H1 (cell line): Measurements from ENCODE around the gene PDGFA. TPM values are rescaled to one million over a fixed set of nuclear protein-coding genes. Genes with fewer than 3 reads are reported as not detected.

Source experiments
- CTCF ChIA-PET: fragments of 300-600 bp; sonication (Branson Sonifier 250); formaldehyde crosslinking; loops from one replicate; lab custom pipeline; 2021; ENCODE audit not compliant: partially characterized antibody; lab: Charles Lee
- POLR2A ChIA-PET: fragments of 300-600 bp; sonication (Branson Sonifier 250); formaldehyde crosslinking; loops from one replicate; lab custom pipeline; 2021; ENCODE audit warnings: inconsistent platforms; ENCODE audit not compliant: partially characterized antibody; lab: Charles Lee
- DNase-seq, 2 experiments: peaks; one replicate each; pipeline versions ENCODE4 v3.0.0 to v3.0.0-alpha.2; 2010 to 2022; ENCODE audit warnings: low spot score in 2 of 2, low read depth in 1 of 2, mixed read lengths in 1 of 2
- FAIRE-seq: peaks from 2 replicates; lab custom pipeline; 2011; peaks lifted over from hg19 to GRCh38; lab: Jason Lieb, UNC
- H2AFZ ChIP-seq: 2 replicates; pipeline ENCODE4 v1.8.1; 2012; ENCODE audit warnings: low read length, inconsistent platforms
- H2AK5ac ChIP-seq: 2 replicates; pipeline ENCODE4 v1.6.1; 2013; ENCODE audit warnings: low read depth, low read length
- H2BK120ac ChIP-seq: replicated peaks from 2 replicates; pipeline ENCODE3; 2013; ENCODE audit warnings: low read depth, low read length, inconsistent platforms
- H2BK12ac ChIP-seq: 2 replicates; pipeline ENCODE4 v1.6.1; 2013; ENCODE audit warnings: low read depth, low read length
- H2BK15ac ChIP-seq: 2 replicates; pipeline ENCODE4 v1.6.1; 2013; ENCODE audit warnings: low read length
- H2BK20ac ChIP-seq: 2 replicates; pipeline ENCODE4 v1.6.1; 2013; ENCODE audit warnings: low read length
- H2BK5ac ChIP-seq: 2 replicates; pipeline ENCODE4 v1.6.1; 2013; ENCODE audit warnings: low read depth, low read length
- H3K14ac ChIP-seq: 2 replicates; pipeline ENCODE4 v1.6.1; 2013; ENCODE audit warnings: inconsistent platforms; ENCODE audit not compliant: insufficient read length
- H3K18ac ChIP-seq: 2 replicates; pipeline ENCODE4 v1.6.1; 2013; ENCODE audit warnings: low read length; ENCODE audit errors: extremely low read depth
- H3K23ac ChIP-seq: 2 replicates; pipeline ENCODE4 v1.6.1; 2013; ENCODE audit warnings: inconsistent platforms; ENCODE audit not compliant: insufficient read length
- H3K23me2 ChIP-seq: 2 replicates; pipeline ENCODE4 v1.6.1; 2013; ENCODE audit warnings: low read depth, low read length
- H3K27ac ChIP-seq: 2 replicates; pipeline ENCODE4 v1.6.1; 2011; ENCODE audit warnings: low read depth, low read length, inconsistent platforms
- H3K27me3 ChIP-seq, 4 experiments: replicated peaks in 1 of 4; 1 replicate in 1 of 4; 2 replicates in 3 of 4; pipeline versions ENCODE4 v1.6.1 to v1.8.1; 2011 to 2013; ENCODE audit warnings: low read length in 3 of 4, mild to moderate bottlenecking in 3 of 4, inconsistent platforms in 2 of 4, mixed read lengths in 2 of 4, moderate library complexity in 1 of 4; ENCODE audit not compliant: control insufficient read depth in 3 of 4, insufficient read depth in 3 of 4; ENCODE audit errors: extremely low read depth in 1 of 4
- H3K36me3 ChIP-seq, 4 experiments: 2 replicates each; pipeline versions ENCODE4 v1.6.1 to v1.8.1; 2011 to 2013; ENCODE audit warnings: mild to moderate bottlenecking in 4 of 4, low read length in 3 of 4, moderate library complexity in 2 of 4, control low read depth in 1 of 4, inconsistent platforms in 1 of 4; ENCODE audit not compliant: insufficient read depth in 4 of 4, control insufficient read depth in 2 of 4
- H3K4ac ChIP-seq: replicated peaks from 2 replicates; pipeline ENCODE3; 2013; ENCODE audit warnings: low read length, low read depth, mixed read lengths, inconsistent platforms; ENCODE audit not compliant: insufficient read length
- H3K4me1 ChIP-seq, 4 experiments: replicated peaks in 1 of 4; 1 replicate in 1 of 4; 2 replicates in 3 of 4; pipeline versions ENCODE4 v1.6.1 to v1.8.1; 2011 to 2013; ENCODE audit warnings: low read length in 3 of 4, inconsistent platforms in 2 of 4, mixed read lengths in 1 of 4; ENCODE audit not compliant: insufficient read depth in 4 of 4, control insufficient read depth in 3 of 4
- H3K4me2 ChIP-seq, 2 experiments: 2 replicates each; pipeline versions ENCODE4 v1.6.1 to v1.8.1; 2011 to 2013; ENCODE audit warnings: low read depth in 2 of 2, low read length in 2 of 2, control low read depth in 1 of 2, inconsistent platforms in 1 of 2, mild to moderate bottlenecking in 1 of 2; ENCODE audit not compliant: insufficient read depth in 1 of 2
- H3K4me3 ChIP-seq, 4 experiments: fragments of 200-600, 300-600 bp in 1 of 4; sonication (generic), shearing (Covaris generic), sonication (Bioruptor Twin) in 1 of 4; 2 replicates each; pipeline versions ENCODE4 v1.5.1 to v1.8.1; 2011 to 2016; ENCODE audit warnings: low read length in 4 of 4, low read depth in 3 of 4, control low read depth in 2 of 4, inconsistent platforms in 2 of 4, mild to moderate bottlenecking in 2 of 4, mixed read lengths in 1 of 4, moderate library complexity in 1 of 4; ENCODE audit not compliant: insufficient read depth in 2 of 4; ENCODE audit errors: extremely low read depth in 1 of 4
- H3K56ac ChIP-seq: replicated peaks from 2 replicates; pipeline ENCODE3; 2013; ENCODE audit warnings: low read depth, mild to moderate bottlenecking, mixed read lengths, low read length, inconsistent platforms; ENCODE audit not compliant: insufficient read length
- H3K79me1 ChIP-seq: 2 replicates; pipeline ENCODE4 v1.6.1; 2013; ENCODE audit warnings: low read depth, low read length, control low read depth
- H3K79me2 ChIP-seq, 2 experiments: 2 replicates each; pipeline versions ENCODE4 v1.6.1 to v1.8.1; 2012 to 2013; ENCODE audit warnings: low read length in 2 of 2, mild to moderate bottlenecking in 2 of 2, inconsistent platforms in 1 of 2; ENCODE audit not compliant: insufficient read depth in 2 of 2, control insufficient read depth in 1 of 2
- H3K9ac ChIP-seq, 4 experiments: replicated peaks in 1 of 4; 1 replicate in 1 of 4; 2 replicates in 3 of 4; pipeline versions ENCODE4 v1.6.1 to v1.8.1; 2011 to 2013; ENCODE audit warnings: low read depth in 3 of 4, low read length in 3 of 4, control low read depth in 2 of 4, mild to moderate bottlenecking in 2 of 4, moderate library complexity in 2 of 4, inconsistent platforms in 1 of 4; ENCODE audit errors: extremely low read depth in 1 of 4
- H3K9me3 ChIP-seq, 2 experiments: 2 replicates each; pipeline versions ENCODE4 v1.6.1 to v1.8.1; 2012 to 2013; ENCODE audit warnings: mild to moderate bottlenecking in 2 of 2, moderate library complexity in 2 of 2, control low read depth in 1 of 2, inconsistent platforms in 1 of 2, low read depth in 1 of 2, low read length in 1 of 2, mixed read lengths in 1 of 2; ENCODE audit not compliant: insufficient read depth in 2 of 2
- H4K20me1 ChIP-seq, 2 experiments: replicated peaks in 1 of 2; 2 replicates each; pipeline versions ENCODE3 to v1.8.1; 2011 to 2013; ENCODE audit warnings: inconsistent platforms in 2 of 2, low read length in 2 of 2, mild to moderate bottlenecking in 1 of 2; ENCODE audit not compliant: insufficient read depth in 2 of 2, control insufficient read depth in 1 of 2
- H4K5ac ChIP-seq: 2 replicates; pipeline ENCODE4 v1.6.1; 2013; ENCODE audit warnings: low read length, low read depth, mixed read lengths, inconsistent platforms; ENCODE audit not compliant: insufficient read length
- H4K8ac ChIP-seq: 2 replicates; pipeline ENCODE4 v1.8.0; 2013; ENCODE audit warnings: mild to moderate bottlenecking, moderate library complexity, low read length, inconsistent platforms; ENCODE audit not compliant: insufficient read depth; ENCODE audit errors: extremely low read depth
- H4K91ac ChIP-seq: replicated peaks from 2 replicates; pipeline ENCODE3; 2013; ENCODE audit warnings: low read length, mixed read lengths, inconsistent platforms; ENCODE audit not compliant: insufficient read length
- ATF3 ChIP-seq: IDR thresholded peaks from 2 replicates; pipeline ENCODE4 v1.6.1; 2011; ENCODE audit warnings: low read depth, mild to moderate bottlenecking, low read length; ENCODE audit not compliant: insufficient read depth
- CHD1 ChIP-seq: IDR thresholded peaks from 2 replicates; pipeline ENCODE4 v1.6.1; 2012; ENCODE audit warnings: low read depth, low read length, improper control_type of control experiment
- CREB1 ChIP-seq: IDR thresholded peaks from 2 replicates; pipeline ENCODE4 v1.6.1; 2012; ENCODE audit warnings: inconsistent platforms
- EP300 ChIP-seq, 2 experiments: IDR thresholded peaks; 1 replicate in 1 of 2; 2 replicates in 1 of 2; pipeline ENCODE4 v1.6.1; 2011 to 2012; ENCODE audit warnings: low read depth in 2 of 2, low read length in 2 of 2, mild to moderate bottlenecking in 2 of 2, borderline replicate concordance in 1 of 2, inconsistent platforms in 1 of 2, moderate library complexity in 1 of 2
- HDAC6 ChIP-seq: IDR thresholded peaks from one replicate; pipeline ENCODE4 v1.7.1; 2012; ENCODE audit warnings: low read depth, mild to moderate bottlenecking, inconsistent platforms, low read length, moderate library complexity
- NRF1 ChIP-seq: IDR thresholded peaks from 2 replicates; pipeline ENCODE4 v1.6.1; 2011; ENCODE audit warnings: mild to moderate bottlenecking, low read depth, low read length, improper control_type of control experiment
- POLR2A ChIP-seq, 2 experiments: IDR thresholded peaks; 1 replicate in 1 of 2; 2 replicates in 1 of 2; pipeline ENCODE4 v1.6.1; 2011; ENCODE audit warnings: low read depth in 2 of 2, low read length in 2 of 2, mild to moderate bottlenecking in 2 of 2; ENCODE audit errors: control extremely low read depth in 1 of 2
- RNF2 ChIP-seq: fragments of 200-900, 300-1000 bp; sonication (generic); IDR thresholded peaks from 2 replicates; pipeline ENCODE4 v1.7.1; 2016; ENCODE audit warnings: borderline replicate concordance, low read depth, mild to moderate bottlenecking, antibody characterized with exemption, low read length; ENCODE audit not compliant: poor library complexity, severe bottlenecking; ENCODE audit errors: missing control alignments
- SAP30 ChIP-seq: fragments of 300-600 bp; sonication (generic); IDR thresholded peaks from 2 replicates; pipeline ENCODE4 v1.7.1; 2012; ENCODE audit warnings: low read length, moderate library complexity, mild to moderate bottlenecking, inconsistent platforms; ENCODE audit not compliant: insufficient read depth, insufficient replicate concordance
- SIN3A ChIP-seq, 2 experiments: IDR thresholded peaks in 1 of 2; conservative IDR thresholded peaks in 1 of 2; 2 replicates each; pipeline ENCODE4 v1.6.1; 2011 to 2012; ENCODE audit warnings: low read length in 2 of 2, improper control_type of control experiment in 1 of 2, low read depth in 1 of 2, mild to moderate bottlenecking in 1 of 2
- SIRT6 ChIP-seq: IDR thresholded peaks from one replicate; pipeline ENCODE4 v1.7.1; 2012; ENCODE audit warnings: low read length, inconsistent platforms
- TAF7 ChIP-seq: optimal IDR thresholded peaks from 2 replicates; pipeline ENCODE3; 2011; ENCODE audit warnings: low read depth, mild to moderate bottlenecking, inconsistent platforms, low read length, moderate library complexity, borderline replicate concordance
- TEAD4 ChIP-seq: IDR thresholded peaks from 2 replicates; pipeline ENCODE4 v1.6.1; 2012; ENCODE audit warnings: low read depth, low read length, inconsistent platforms, mixed read lengths
- WGBS, 2 experiments: shearing (Covaris generic) in 1 of 2; methylation state at CpG; one replicate each; pipeline versions ENCODE4 v1.1.6 to v1.1.7; 2013 to 2015; ENCODE audit warnings: low lambda C conversion rate in 2 of 2, mixed read lengths in 2 of 2, inconsistent platforms in 1 of 2, low coverage in 1 of 2, missing lambda C conversion rate in 1 of 2; ENCODE audit not compliant: insufficient replicate concordance in 2 of 2, insufficient coverage in 1 of 2, insufficient read length in 1 of 2; ENCODE audit errors: extremely low coverage in 1 of 2, missing lambda C conversion rate in 1 of 2; 5-methylcytosine and 5-hydroxymethylcytosine counted together
- polyA plus RNA-seq, 7 experiments: library from polyadenylated mRNA; depleted of rRNA in 3 of 7; stranded (reverse) in 5 of 7; unstranded in 2 of 7; fragments of >200 nt in 5 of 7; fragments of 200-250 nt in 2 of 7; gene quantifications; 1 replicate in 5 of 7; 2 replicates in 1 of 7; 4 replicates in 1 of 7; pipeline versions ENCODE4 v1.2.1 to v1.2.3, GENCODE V29; 2011 to 2013; ENCODE audit warnings: missing spikeins in 2 of 7, mixed read lengths in 2 of 7
- total RNA-seq: library from RNA; stranded (reverse); fragmentation: NEBNext Ultra II Directional; extraction: Animal tissue kit (Norgen Biotek cat#: 25700); gene quantifications from 2 replicates; pipeline ENCODE4 v1.2.1, GENCODE V29; 2021

PDGFA gene
- total and polyA plus RNA-seq, 2 of the 8 experiments (the other 6 are each of a cell fraction or from before 2014, with no cell fraction given) = 21.1 to 43.0 TPM

- Histone ChIP-seq H3K18ac (no peak overlapping the region), H3K79me1 (no peaks in the 10 kb centered on the region), H2AFZ (no peak overlapping the region), H2BK15ac (0 out of 2 replicates have a peak overlapping the region, but pooled peaks have one; percentile 72), H4K20me1 (no peaks in the 10 kb centered on the region), H3K79me2 (no peaks in the 10 kb centered on the region), H4K8ac (no peak overlapping the region), H3K56ac (no peak overlapping the region), H3K14ac (no peak overlapping the region), H3K9ac (no peak overlapping the region), H3K27ac (no peak overlapping the region), H3K23me2 (peaks cover 1% of the 10 kb centered on the region; the same call in 1 of the 2 replicates), H3K4me2 (no peak overlapping the region), H3K4ac (no peak overlapping the region), H3K4me3 (no peak overlapping the region), H3K36me3 (no peaks in the 10 kb centered on the region), H2BK5ac (no peak overlapping the region), H3K4me1 (peaks cover 0 to 37% (median 12%) of the 10 kb centered on the region in 4 experiments; a peak in 5 of 7 replicates), H2AK5ac (no peak overlapping the region), H2BK20ac (no peak overlapping the region), H2BK12ac (no peak overlapping the region), H4K5ac (no peak overlapping the region), H3K27me3 (peaks cover 2 to 19% (median 11%) of the 10 kb centered on the region in 4 experiments; a peak in 5 of 7 replicates), H2BK120ac (no peak overlapping the region), H3K9me3 (no peaks in the 10 kb centered on the region), H4K91ac (no peak overlapping the region), H3K23ac (no peak overlapping the region)
- DNase-seq (no peak), FAIRE-seq (no peak)
- CTCF ChIA-PET = interaction anchor here (0.6 to 1.4 kb wide), 5 partner anchors 10 to 368 kb away, joined by 3 to 7 read pairs (median 4); no protein-coding TSS in a partner anchor
- 90% methylated on average over 11 of the region's 11 CpGs; no CpG with 5 or more reads in 1 of the 2 experiments for WGBS, 2 experiments
- POLR2A ChIA-PET = interaction anchor here (1.2 to 1.4 kb wide), 2 partner anchors 12 kb away, joined by 3 read pairs; no protein-coding TSS in a partner anchor
- no peak for TF ChIP-seq POLR2A (IDR thresholded peaks at IDR 0.05; ENCODE audit: control extremely low read depth in 1 of 2, low read depth in 2 of 2, low read length in 2 of 2)
- TF ChIP-seq HDAC6 = no peak
- TF ChIP-seq SIRT6 = no peak
- TF ChIP-seq NRF1 = no peak
- no peak for TF ChIP-seq SIN3A (conservative IDR thresholded peaks at IDR 0.05 in 1 of 2, IDR thresholded peaks at IDR 0.05 in 1 of 2; ENCODE audit: low read depth in 1 of 2, low read length in 2 of 2)
- TF ChIP-seq TEAD4 = no peak
- TF ChIP-seq CHD1 = no peak
- TF ChIP-seq TAF7 = no peak
- no peak for TF ChIP-seq SAP30
- no peak for TF ChIP-seq RNF2
- TF ChIP-seq CREB1 = no peak
- TF ChIP-seq ATF3 = no peak
- TF ChIP-seq EP300 (IDR thresholded peaks at IDR 0.05; ENCODE audit: borderline replicate concordance in 1 of 2, low read depth in 2 of 2, low read length in 2 of 2) = no peak
Observed at GRCh38 chr7:450036-450435, 69.6 kb downstream of the PDGFA start.
